Adrenal gland (tissue), 12 donors: ENCODE results near the gene IGSF3. TPM values are rescaled to one million over a fixed set of nuclear protein-coding genes. Genes with fewer than 3 reads are reported as not detected.

ENCODE experiments used
- DNase-seq, 7 donors: peaks; one replicate each; pipeline ENCODE4 v3.0.0-alpha.2; 2019 to 2020
- H3K27ac ChIP-seq, 5 donors: fragments of 200-600 bp; sonication (generic) in 4 of 5; 1 replicate in 3 of 5; 2 replicates in 2 of 5; pipeline versions ENCODE4 v1.5.1 to v1.8.0; 2016 to 2020; ENCODE audit warnings: mild to moderate bottlenecking in 1 of 5
- H3K27me3 ChIP-seq: fragments of 200-600 bp; 2 replicates; pipeline ENCODE4 v1.8.0; 2021
- H3K36me3 ChIP-seq, 2 donors: fragments of 200-600 bp; replicated peaks in 1 of 2; 1 replicate in 1 of 2; 2 replicates in 1 of 2; pipeline versions ENCODE4 v1.5.1 to v1.8.0; 2018 to 2022
- H3K4me1 ChIP-seq, 2 donors: fragments of 200-600 bp; replicated peaks in 1 of 2; 1 replicate in 1 of 2; 2 replicates in 1 of 2; pipeline versions ENCODE4 v1.5.1 to v1.8.0; 2018 to 2021
- H3K4me3 ChIP-seq, 4 donors: fragments of 200-600 bp; sonication (generic) in 3 of 4; one replicate each; pipeline ENCODE4 v1.5.1; 2016 to 2018
- H3K9me3 ChIP-seq, 3 donors: fragments of 200-600 bp; sonication (generic) in 1 of 3; replicated peaks in 1 of 3; 1 replicate in 2 of 3; 2 replicates in 1 of 3; pipeline versions ENCODE4 v1.5.1 to v1.8.0; 2016 to 2021
- POLR2A ChIP-seq, 2 donors: fragments of 450-650 bp; IDR thresholded peaks; one replicate each; pipeline ENCODE4 v1.6.1; 2017; ENCODE audit warnings: antibody characterized with exemption in 2 of 2, mild to moderate bottlenecking in 2 of 2, moderate library complexity in 1 of 2
- WGBS, 4 donors: extraction: QIAGEN DNeasy Blood & Tissue Kit in 2 of 4; methylation state at CpG; one replicate each; pipeline versions ENCODE4 v1.1.5 to v1.1.7; 2013 to 2017; 5-methylcytosine and 5-hydroxymethylcytosine counted together
- intact Hi-C, 2 donors: fragments of 100-400 bp; cut with DNase I; formaldehyde crosslinking; loops; one replicate each; pipeline versions ENCODE4 v1.14.1 to v1.15.0; 2022 to 2023
- polyA plus RNA-seq, 3 donors: library from polyadenylated mRNA; stranded (reverse); fragments of 200-250 nt in 2 of 3; fragments of 350-450 nt in 1 of 3; fragmentation: Illumina TruSeq in 1 of 3; extraction: RNeasy Lipid Tissue Mini Kit (QIAGEN cat#74804) in 1 of 3; gene quantifications; one replicate each; pipeline ENCODE4 v1.2.3, GENCODE V29; 2013 to 2014
- total RNA-seq, 9 donors: library from RNA; depleted of rRNA in 4 of 9; stranded (reverse); fragments of >200 nt in 4 of 9; fragments of 120-200 nt in 1 of 9; fragmentation: NEBNext Ultra II Directional in 1 of 9; extraction: Animal tissue kit (Norgen Biotek cat#: 25700) in 1 of 9; gene quantifications; one replicate each; pipeline versions ENCODE4 v1.1.0 to v1.2.4, GENCODE V29; 2013 to 2023
- TF ChIP-seq, protein P1 (sequence below), 6 experiments: fragments of 450-650 bp in 4 of 6; fragments of 200-600 bp in 2 of 6; sonication (generic) in 1 of 6; IDR thresholded peaks; 1 replicate in 5 of 6; 2 replicates in 1 of 6; pipeline versions ENCODE4 v1.5.1 to v1.8.0; 2016 to 2021; ENCODE audit warnings: antibody characterized with exemption in 6 of 6, mild to moderate bottlenecking in 2 of 6, moderate library complexity in 1 of 6
- donor health status: healthy with polysubstance abuse.
- donor health status: Bipolar disorder and iron deficiency.
- donor health status: DM: yes; HTN: yes; CAD: no.
- donor health status: DM: no; HTN: no; CAD: no.
- donor health status: DM: no; HTN: no; CAD: no.
- donor health status: DM: yes; HTN: yes; CAD: no.

The IGSF3 gene
- total and polyA plus RNA-seq, 12 donors: 0.67 to 12.1 (median 2.2) TPM

DNA sequence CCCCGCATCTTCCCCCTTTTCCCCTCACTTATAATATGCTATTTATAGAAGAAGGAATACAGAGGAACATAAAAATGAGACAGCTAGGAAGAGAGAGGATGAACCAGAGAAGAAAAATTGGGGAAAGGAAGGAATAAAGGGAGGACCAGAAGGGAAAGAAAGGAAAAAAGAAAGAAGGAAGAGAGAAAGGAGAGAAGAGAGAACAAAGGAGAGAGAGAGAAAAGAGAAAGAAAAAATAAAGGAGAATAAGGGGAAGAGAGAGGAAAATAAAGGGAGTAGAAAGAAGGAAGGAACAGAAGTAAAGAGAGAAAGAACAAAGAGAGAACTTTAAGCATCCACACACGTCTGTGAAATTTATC is 11.2 kb upstream of the IGSF3 start:
- no peaks in the 10 kb centered on the region for H3K27me3 ChIP-seq
- WGBS, 4 donors: 49 to 67% (median 56%) methylated on average over 2 of the region's 2 CpGs
- TF ChIP-seq, protein P1, sequence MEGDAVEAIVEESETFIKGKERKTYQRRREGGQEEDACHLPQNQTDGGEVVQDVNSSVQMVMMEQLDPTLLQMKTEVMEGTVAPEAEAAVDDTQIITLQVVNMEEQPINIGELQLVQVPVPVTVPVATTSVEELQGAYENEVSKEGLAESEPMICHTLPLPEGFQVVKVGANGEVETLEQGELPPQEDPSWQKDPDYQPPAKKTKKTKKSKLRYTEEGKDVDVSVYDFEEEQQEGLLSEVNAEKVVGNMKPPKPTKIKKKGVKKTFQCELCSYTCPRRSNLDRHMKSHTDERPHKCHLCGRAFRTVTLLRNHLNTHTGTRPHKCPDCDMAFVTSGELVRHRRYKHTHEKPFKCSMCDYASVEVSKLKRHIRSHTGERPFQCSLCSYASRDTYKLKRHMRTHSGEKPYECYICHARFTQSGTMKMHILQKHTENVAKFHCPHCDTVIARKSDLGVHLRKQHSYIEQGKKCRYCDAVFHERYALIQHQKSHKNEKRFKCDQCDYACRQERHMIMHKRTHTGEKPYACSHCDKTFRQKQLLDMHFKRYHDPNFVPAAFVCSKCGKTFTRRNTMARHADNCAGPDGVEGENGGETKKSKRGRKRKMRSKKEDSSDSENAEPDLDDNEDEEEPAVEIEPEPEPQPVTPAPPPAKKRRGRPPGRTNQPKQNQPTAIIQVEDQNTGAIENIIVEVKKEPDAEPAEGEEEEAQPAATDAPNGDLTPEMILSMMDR (IDR thresholded peaks at IDR 0.05): no peak
- TF ChIP-seq POLR2A (IDR thresholded peaks at IDR 0.05): no peak
- H3K4me3 ChIP-seq: no peak overlapping the region
- H3K9me3 ChIP-seq: no peaks in the 10 kb centered on the region
- H3K27ac ChIP-seq: no peak overlapping the region
- H3K4me1 ChIP-seq: no peaks in the 10 kb centered on the region
- intact Hi-C loops: no loop called here
- DNase-seq: no peak
- H3K36me3 ChIP-seq: no peaks in the 10 kb centered on the region

DNA sequence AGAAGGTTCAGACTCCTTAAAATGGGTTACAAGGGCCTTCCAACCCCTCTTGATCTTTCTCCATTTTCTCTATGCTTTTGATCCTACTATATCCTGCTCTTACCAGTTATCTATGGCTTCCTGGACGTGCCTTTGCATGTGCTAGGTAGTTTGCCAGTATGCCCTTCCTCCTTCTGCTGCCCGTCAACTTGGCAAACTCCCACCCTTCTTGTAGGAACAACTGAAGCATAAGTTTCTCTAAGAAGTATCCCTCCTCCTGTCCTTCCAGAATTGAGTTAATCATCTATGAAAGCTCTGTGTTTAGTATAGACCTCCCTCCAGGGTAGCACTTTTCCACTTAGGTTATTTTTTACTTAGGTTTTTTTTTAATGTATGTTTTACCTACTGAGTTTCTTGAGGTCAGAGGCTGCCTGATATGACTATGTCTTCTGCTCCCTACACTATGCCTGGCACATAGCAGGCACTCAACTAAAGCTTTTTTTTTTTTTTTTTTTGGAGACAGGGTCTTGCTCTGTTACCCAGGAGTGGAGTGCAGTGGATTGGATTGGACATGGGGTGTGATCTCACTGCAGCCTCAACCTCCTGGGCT is 10.0 kb upstream of the IGSF3 start:
- H3K9me3 ChIP-seq: no peaks in the 10 kb centered on the region
- WGBS, 4 donors: 70 to 93% (median 78%) methylated on average over 2 of the region's 2 CpGs
- no peaks in the 10 kb centered on the region for H3K27me3 ChIP-seq
- intact Hi-C loops: no loop called here
- no peak overlapping the region for H3K27ac ChIP-seq
- H3K4me3 ChIP-seq: no peak overlapping the region
- TF ChIP-seq, protein P1 (IDR thresholded peaks at IDR 0.05): no peak
- TF ChIP-seq POLR2A (IDR thresholded peaks at IDR 0.05): no peak
- no peaks in the 10 kb centered on the region for H3K4me1 ChIP-seq
- H3K36me3 ChIP-seq: no peaks in the 10 kb centered on the region
- DNase-seq: no peak

DNA sequence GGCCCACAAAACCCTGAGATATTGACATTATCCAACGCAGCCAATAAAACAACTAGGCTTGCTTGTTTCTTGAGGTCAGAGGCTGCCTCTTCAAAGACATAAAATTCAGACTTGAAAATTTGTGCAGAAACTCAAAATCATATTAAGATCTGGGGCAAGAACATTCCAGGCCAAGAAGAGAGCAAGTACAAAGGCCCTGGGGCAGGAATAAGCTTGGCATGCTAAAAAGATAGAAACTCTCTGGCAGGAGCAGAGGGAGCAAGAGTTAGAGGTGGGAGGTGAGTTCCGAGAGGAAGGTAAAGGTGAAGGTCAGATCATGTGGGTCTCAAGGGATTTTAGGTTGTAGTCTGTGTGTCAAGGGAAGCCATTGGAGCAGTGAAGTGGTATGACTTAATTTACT is 8.8 kb upstream of the IGSF3 start:
- 84 to 94% (median 88%) methylated on average over 2 of the region's 2 CpGs for WGBS, 4 donors
- no peaks in the 10 kb centered on the region for H3K9me3 ChIP-seq
- no peak overlapping the region for H3K4me3 ChIP-seq
- H3K4me1 ChIP-seq: no peaks in the 10 kb centered on the region
- H3K36me3 ChIP-seq: no peaks in the 10 kb centered on the region
- no peaks in the 10 kb centered on the region for H3K27me3 ChIP-seq
- DNase-seq: no peak
- TF ChIP-seq, protein P1 (IDR thresholded peaks at IDR 0.05): no peak
- TF ChIP-seq POLR2A (IDR thresholded peaks at IDR 0.05): no peak
- intact Hi-C loops: no loop called here
- no peak overlapping the region for H3K27ac ChIP-seq

DNA sequence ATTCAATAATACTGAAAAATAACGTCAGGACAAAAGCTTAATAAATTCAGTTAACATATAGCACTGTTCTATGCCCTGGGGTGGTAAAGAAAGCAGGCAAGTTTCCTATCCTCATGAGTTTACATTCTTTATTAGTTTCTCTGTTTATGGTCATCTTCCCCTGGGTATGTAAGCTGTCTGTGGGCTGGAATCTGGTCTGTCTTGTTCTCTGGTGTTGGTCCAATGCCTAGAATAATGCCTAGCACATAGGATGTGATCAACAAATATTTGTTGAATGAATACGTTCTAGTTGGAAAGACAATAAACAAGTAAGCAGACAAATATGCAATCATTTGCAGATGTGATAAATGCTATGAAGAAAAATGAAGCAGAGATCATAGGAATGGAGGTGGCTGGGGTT is 7.2 kb upstream of the IGSF3 start:
- intact Hi-C loops: loop anchor here in 1 of 2 donors (5.0 kb wide), 1 partner anchor 97 kb away; no protein-coding TSS in a partner anchor
- no peaks in the 10 kb centered on the region for H3K4me1 ChIP-seq

More for the DNA sequence above, 7.2 kb upstream of the IGSF3 start:
- H3K36me3 ChIP-seq: no peaks in the 10 kb centered on the region
- H3K27ac ChIP-seq: no peak overlapping the region
- H3K9me3 ChIP-seq: no peaks in the 10 kb centered on the region
- H3K4me3 ChIP-seq: no peak overlapping the region
- H3K27me3 ChIP-seq: no peaks in the 10 kb centered on the region
- 64 to 74% (median 66%) methylated on average over 2 of the region's 2 CpGs for WGBS, 4 donors
- DNase-seq: no peak
- no peak for TF ChIP-seq POLR2A (IDR thresholded peaks at IDR 0.05)
- TF ChIP-seq, protein P1 (IDR thresholded peaks at IDR 0.05): no peak
